Putamen (tissue), 1 donor: ENCODE measurements around the gene LEMD1.

ENCODE experiments used
- DNase-seq: peaks from one replicate; pipeline ENCODE4 v3.0.0-alpha.2; 2016; ENCODE audit warnings: low spot score

LEMD1 gene

GRCh38 chr1:205421798-205422197, at the start of gene LEMD1:
Gene LEMD1, minus strand, starts transcription at chr1:205422056. Its CDS starts 1,520 bp downstream, at chr1:205420536.
- DNase-seq = no peak

DNA sequence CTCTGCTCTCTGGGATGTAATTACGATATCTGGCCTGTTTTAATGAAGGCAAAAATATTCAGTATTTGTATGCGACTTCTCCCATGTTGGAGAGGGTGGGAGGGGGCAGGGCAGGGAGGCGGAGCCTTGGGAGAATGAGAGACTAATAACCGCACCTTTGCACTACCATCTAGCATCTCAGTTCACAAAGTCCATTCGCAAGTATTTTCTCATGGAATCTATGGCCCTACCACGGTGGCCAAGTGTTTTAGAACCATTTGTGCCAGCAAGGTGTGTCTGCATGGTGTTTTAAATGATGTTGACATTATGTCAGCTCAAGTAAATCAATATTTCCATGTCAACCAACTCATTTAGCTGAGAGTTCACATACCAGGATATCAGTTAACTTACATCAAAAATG, 48.3 kb upstream of the LEMD1 start:
- no peak for DNase-seq

DNA sequence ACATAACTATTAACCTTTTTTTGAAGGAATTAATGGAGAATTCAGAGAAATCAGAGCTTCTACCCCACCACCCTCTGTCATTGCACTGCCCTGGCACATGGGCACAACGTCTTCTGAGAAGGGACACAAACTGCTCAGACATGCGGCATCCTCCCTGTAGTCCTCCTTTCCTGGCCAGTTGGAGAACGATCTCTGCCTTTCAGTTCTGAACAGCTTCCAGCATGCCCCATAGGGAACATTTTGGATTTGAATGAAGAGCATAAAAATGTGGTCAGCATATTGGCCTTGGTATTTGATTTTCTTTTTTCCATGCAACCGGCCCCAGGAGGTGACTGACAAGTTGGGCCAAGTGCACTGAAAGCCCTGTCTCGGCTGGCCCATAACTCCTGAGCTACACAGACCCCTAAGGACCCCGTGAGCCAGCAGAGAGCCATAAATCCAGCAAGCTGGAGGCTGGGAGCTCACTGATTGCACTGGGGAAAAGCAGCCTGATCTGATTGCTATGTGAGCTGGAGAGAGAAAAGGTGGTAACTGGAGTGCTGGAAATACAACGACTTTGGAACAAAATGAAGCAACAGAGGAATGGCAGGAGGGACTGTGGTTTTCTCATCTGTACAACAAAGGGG, 44.9 kb upstream of the LEMD1 start:
- DNase-seq = no peak

DNA sequence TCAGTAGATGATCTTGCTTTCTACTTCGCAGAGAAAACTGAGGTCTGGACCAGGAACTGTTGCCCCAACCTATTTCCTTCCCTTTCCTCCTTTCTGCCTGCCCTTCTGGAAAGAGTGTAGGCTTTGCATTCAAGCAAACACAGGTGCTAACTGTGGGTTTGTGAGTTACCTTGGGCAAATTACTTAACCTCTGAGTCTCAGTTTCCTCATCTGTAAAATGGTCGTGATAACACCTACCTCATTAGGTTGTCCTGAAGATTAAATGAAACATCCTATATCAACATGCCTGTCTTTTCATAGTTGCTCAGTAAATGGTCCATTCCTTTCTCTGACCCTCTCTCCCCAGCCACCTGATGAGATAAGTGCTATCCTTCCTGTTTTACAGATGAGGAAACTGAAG, 43.5 kb upstream of the LEMD1 start:
- DNase-seq = no peak

DNA sequence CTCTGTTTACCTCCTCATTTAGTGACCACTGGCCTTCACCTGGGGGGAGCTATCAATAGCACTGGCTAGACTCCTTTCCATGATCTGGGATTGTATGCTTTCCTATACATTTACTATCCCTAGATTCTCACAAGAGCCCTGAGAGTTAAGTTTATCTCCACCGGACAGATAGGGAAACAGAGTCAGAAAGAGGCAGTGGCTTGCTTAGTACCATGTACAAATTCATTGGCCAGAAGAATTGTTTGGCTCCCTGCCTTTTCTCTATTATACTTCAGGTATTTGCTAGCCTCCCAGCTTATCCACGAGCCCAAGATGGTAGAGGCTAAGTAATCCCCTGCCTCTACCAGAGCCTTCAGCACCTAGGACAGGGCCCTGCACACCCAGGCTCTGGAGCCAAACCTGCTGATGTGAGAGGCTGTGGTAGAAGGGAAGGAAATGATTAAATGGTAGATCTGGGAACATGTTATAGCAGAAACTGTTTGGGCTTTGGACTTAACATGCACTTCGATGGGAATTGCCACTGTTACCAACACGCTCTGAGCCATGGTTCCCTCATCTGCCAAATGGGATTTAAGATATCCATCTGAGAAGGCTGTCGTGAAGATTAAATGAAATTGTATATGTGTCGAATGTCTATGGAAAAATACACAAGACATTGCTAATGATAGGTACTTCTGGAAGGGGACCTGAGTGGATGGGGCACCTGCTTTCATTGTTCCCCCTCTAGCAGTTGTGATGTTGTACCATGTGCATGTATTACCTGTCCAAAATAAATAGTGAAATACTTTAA, 37.1 kb upstream of the LEMD1 start:
- no peak for DNase-seq

DNA sequence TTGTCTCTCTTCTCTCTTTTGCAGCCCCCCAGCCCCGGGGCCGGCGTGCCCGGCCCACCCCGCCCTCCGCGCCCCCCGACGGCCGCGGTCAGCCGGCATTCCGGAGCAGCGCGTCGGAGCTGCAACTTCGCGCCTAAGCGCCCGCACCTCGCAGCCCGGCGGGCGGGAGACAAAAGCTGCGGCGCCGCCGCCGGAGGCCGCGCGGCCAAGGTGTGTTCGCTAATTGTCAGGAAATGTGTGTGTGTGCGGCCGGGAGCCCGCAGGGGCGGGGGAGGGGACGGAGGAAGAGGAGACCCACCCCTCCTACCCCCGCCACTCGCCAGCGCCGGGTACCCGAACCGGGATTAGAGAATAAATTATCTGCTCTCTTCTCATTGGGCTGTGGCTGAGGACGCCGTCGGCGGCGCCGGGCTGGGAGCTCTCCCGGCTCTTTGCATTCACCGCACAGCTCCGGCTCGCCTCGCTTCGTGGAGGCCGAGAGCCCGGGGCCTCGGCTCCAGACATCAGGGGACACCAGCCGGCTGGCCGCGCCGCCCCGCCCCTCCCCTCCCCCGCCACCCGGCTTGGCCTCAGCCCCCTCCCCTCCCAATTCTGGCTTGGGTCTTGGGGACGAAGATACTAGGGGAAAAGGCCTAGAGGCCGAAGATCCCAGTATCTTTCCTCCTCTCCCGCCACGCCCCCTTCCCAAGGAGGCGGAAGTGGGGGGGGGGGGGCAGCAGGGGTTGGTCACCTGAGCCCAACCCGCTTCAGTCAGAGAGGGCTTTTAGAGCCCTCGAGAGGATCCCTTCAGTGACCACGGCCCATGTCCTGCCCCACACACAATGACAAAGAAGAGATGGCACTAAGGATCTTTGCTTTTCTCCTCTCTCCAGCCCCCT, 35.3 kb upstream of the LEMD1 start:
- no peak for DNase-seq

- DNase-seq = no peak
These were observed 34.6 kb upstream of the LEMD1 start for GRCh38 chr1:205456383-205456867.

DNA sequence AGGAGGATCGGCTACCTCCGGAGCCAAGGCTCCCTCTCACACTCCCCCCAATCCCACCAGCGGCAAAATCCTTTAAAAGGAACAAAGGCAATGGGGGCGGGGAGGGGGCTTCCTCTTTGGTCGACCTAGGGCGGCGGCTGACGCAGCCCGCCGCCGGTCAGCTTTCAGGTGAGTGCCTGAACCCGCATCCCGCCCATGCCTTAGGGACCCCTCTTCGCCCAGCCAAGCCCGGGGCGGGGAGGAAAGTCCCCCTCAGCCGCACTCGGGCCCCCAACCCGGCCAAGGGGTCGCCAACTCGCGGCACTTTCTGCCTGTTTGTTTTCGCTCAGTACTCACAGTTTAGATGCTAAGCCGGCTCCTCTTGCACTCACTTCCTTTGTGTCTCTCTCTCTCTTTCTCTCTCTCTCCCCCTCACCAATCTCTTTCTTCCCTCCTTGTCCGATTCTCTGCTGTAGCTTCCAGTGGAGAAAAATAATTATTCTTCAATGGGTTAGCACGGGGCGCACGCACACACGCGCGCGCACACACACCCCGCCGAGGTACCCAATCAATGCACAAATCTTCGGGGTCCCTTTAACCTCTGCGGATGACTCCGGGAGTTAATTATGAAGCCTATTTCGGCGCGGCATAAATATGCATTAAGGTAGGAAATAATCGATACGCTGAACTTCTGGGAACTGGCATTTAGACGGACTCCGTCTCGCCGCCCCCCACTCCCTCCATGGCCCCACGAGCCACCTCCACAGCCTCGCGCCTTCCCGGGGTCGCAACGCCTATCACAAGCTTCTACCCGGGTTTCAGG, 33.9 kb upstream of the LEMD1 start, which contains the start of gene BLACAT1:
Gene BLACAT1, minus strand, starts transcription at position 465 of the 802 bp plus-strand sequence.
- no peak for DNase-seq

DNA sequence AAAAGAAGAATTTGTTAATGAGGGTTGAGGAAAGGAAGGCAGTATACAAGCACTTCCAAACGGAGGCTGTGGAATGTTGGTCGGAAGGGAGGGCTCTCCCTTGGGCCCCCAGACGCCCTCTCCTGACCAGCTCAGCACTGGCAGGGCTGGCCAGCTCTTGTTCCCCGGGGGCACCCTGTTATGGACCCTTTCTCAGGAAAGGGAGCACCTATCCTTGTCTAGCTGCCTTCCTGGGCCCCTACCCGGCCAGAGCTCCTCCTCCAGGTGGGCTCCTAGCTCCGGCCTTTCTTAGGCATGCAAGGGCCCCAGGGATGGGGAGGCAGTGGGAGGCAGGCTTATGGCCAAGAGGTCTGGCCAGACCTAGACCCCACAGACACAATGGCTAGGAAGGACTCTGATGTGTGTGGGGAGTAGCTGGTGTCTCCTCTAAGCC, 33.1 kb upstream of the LEMD1 start:
- DNase-seq = no peak

- DNase-seq = no peak
These were observed 31.6 kb upstream of the LEMD1 start for GRCh38 chr1:205453466-205453865.

DNA sequence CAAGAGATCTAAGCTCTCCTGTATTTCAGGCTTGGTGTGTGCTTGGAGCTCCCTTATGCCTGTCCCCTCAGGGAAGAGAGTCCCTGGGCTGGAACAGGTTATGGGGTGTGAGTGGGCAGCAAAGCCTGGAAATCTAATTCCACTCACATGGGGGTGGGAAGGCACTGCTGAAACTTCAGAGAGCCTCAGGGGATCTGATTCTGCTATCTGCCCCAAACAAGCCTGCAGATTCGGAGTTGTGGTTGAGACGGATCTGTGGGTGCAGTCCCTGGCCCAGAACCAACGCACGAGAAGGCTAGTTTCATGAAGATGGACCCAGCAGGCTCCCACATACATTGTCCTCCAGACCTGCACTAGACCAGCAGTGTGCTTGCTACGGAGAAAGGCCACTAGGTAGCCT, 31.1 kb upstream of the LEMD1 start:
- no peak for DNase-seq

DNA sequence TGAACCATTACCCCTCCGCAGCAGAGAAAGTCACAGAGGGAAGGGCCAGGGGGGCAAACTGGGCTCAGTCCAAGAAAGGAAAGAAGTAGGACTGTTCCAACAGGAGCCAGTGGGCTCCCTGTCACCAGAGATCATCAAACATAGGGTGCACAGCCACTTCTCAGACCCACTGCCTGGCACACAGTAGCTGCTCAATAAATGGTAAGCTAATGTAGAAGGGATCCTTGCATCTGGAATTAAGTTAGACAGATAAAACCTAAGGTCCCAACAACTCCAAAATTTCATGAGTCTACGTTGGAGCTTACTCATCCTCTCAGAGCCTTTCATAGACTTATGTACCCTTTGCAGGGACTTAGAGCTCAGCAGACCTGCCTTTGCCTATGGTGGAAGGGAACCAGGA, 30.5 kb upstream of the LEMD1 start:
- no peak for DNase-seq

- DNase-seq = no peak
These were observed 29.9 kb upstream of the LEMD1 start for GRCh38 chr1:205451759-205452164.

GRCh38 chr1:205451202-205451601, 29.3 kb upstream of the LEMD1 start:
- no peak for DNase-seq

DNA sequence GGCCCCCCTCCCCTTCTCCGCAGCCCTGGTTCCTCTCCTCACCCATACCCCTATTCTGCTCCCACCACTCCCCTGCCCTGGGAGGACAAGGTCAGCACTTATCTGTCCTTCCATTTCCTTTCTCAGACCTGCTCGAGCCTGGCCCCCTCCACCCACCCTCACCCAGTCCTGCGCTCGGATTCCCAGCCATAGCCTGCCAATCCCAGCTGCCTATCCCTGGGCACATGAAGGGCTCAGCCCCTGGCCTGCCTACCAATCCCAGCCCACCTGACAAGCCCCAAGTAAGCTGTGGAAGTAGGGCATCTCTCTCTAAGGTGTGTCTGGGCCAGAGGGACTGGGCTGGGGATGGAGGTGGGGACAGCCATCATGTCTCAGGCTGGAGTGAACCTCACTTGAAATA, 28.6 kb upstream of the LEMD1 start:
- no peak for DNase-seq

DNA sequence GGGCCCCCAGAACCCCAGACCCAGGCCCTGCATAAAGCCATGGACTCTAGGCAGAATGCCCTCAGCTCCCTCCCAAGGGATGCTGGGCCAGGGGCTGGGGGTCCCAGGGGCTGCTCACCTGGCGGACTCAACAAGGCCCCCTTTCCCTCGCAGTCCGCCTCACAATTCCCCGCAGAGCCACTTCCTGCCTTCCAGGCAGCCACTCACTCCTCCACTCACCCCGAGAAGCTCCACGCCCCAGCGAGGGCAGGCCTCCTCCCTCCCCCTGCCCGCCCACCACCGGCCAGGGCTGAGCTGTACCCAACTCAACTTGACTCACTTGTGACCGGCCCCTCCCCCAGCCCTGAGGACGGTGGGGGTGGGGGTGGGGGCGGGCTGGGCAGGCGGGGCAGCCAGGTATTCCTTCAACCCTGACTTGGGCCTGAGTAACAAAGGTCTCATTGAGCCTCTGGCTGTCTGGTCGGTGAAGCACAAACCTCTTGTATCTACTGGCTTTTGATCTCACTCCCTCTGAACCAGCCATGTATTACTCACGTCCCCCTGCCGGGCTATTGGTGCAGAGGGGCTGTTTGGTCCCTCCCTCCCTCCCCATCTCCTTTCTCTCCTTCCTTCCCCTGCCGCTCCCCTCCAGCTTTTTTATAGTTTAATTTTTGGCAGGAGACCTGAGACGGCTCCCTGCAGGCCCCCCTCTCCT, 28.0 kb upstream of the LEMD1 start:
- no peak for DNase-seq

DNA sequence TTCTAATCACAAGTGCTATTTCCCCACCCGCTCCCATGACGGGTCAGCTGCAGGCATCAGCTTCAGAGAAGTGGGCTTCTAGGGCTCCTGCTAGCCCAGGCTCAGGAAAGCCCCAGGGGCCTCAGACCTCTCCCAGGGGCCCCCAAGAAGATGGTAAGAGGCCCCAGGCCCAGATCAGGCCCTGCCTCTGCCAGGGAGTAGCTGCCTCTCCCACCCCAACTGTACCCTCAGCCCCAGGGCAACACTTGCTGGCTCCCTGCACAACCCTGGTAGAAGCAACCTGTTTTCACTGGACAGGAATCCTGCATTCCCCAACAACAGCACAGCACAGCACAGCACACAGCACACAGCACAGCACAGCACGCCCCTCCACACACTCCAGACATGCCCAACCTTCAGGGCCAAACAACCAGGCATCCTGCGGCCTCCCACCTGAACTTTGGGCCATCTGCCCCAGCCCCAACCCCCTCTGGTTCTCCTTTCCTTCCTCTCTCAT, 27.4 kb upstream of the LEMD1 start:
- no peak for DNase-seq

DNA sequence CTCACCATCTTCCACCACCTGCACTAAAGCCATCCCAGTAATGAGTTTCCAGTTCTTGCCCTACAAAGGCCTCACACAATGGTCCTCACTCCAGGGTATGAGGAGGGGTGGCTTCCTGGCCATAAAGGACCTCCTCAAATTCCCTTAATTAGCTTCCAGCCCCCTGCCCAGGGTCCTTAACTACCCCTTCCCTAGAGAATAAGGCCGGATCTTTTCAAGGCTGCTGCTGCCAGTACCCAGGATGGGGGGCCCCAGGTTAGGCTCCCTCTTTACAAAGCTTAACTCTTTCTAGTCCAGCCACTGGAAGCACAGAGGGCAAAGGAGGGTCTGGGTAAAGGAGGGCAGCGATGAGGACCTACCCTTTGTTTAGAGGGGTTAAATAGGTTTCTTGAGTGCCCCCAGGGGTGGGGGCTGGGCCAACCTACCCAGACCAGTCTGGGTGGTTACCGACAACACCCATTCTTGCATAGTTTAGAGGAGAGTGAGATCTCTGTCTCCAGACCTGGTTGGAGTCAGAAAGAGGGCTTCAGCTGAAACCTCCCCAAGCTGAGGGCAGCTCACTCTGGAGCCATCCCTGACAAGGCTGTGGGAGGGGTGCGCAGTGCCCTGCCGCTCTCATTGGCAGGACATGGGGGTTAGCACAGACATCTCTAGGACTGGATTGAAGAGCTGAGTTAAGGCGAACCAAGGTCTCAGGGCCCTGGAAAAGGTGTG, 26.8 kb upstream of the LEMD1 start:
- no peak for DNase-seq

- DNase-seq = no peak
These were observed 25.8 kb upstream of the LEMD1 start for GRCh38 chr1:205447457-205448341.
